ENCODE data around the gene FAHD2A.
A peak's percentile ranks its signal among the peaks of the same experiment; 100 is the strongest.
"Not testable (repeated sequence)": the region's sequence is repeated elsewhere in the genome, so short reads cannot be mapped to it uniquely, and the experiment has no call there.

FAHD2A gene

DNA sequence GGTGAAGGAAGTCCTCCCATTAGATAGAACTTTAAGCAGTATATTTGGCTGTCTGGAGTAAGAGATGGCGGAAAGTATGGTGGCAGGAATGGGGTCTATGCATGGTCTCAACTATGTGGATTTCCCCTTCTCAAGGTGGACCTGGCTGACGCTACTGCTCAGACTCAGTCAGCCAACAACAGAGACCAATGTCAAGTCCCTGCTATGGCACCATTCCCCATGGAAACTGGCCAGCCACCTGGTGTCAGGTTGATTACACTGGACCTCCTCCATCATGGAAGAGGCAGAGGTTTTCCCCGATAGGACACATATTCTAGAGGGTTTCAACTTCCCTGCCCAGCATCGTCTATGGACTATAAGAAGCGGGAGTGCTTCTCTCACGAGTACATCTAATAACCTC lies 8.6 kb upstream of the FAHD2A start:
- H3K4me3 ChIP-seq (ENCODE audit: low read length), result no peak overlapping the region
- no peak overlapping the region for H3K9ac ChIP-seq (ENCODE audit: low read length)
- no peaks in the 10 kb centered on the region for H3K9me3 ChIP-seq (ENCODE audit: control insufficient read depth, low read depth, low read length)
- H3K27me3 ChIP-seq (ENCODE audit: control insufficient read depth, insufficient read depth, low read length), result no peaks in the 10 kb centered on the region
- no peaks in the 10 kb centered on the region for H3K36me3 ChIP-seq (ENCODE audit: control insufficient read depth, low read depth, low read length)
- no peak overlapping the region for H3K27ac ChIP-seq (ENCODE audit: low read length)
- H3K4me1 ChIP-seq (ENCODE audit: control insufficient read depth, low read depth, low read length), result peaks cover 4% of the 10 kb centered on the region

GRCh38 chr2:95399061-95399460 lies 3.4 kb upstream of the FAHD2A start:
- H3K36me3 ChIP-seq (ENCODE audit: control insufficient read depth, low read depth, low read length), result no peaks in the 10 kb centered on the region
- peaks cover 6% of the 10 kb centered on the region for H3K4me1 ChIP-seq (ENCODE audit: control insufficient read depth, low read depth, low read length)
- no peak overlapping the region for H3K9ac ChIP-seq (ENCODE audit: low read length)
- no peaks in the 10 kb centered on the region for H3K27me3 ChIP-seq (ENCODE audit: control insufficient read depth, insufficient read depth, low read length)
- H3K27ac ChIP-seq (ENCODE audit: low read length), result no peak overlapping the region
- no peak overlapping the region for H3K4me3 ChIP-seq (ENCODE audit: low read length)
- H3K9me3 ChIP-seq (ENCODE audit: control insufficient read depth, low read depth, low read length), result no peaks in the 10 kb centered on the region

GRCh38 chr2:95401480-95401879 lies 1.0 kb upstream of the FAHD2A start:
- peak overlapping the region; percentile 93 for H3K4me3 ChIP-seq (ENCODE audit: low read length)
- no peaks in the 10 kb centered on the region for H3K9me3 ChIP-seq (ENCODE audit: control insufficient read depth, low read depth, low read length)
- H3K27me3 ChIP-seq (ENCODE audit: control insufficient read depth, insufficient read depth, low read length), result no peaks in the 10 kb centered on the region
- peaks cover 6% of the 10 kb centered on the region for H3K4me1 ChIP-seq (ENCODE audit: control insufficient read depth, low read depth, low read length)
- H3K36me3 ChIP-seq (ENCODE audit: control insufficient read depth, low read depth, low read length), result no peaks in the 10 kb centered on the region
- no peak overlapping the region for H3K27ac ChIP-seq (ENCODE audit: low read length)
- no peak overlapping the region for H3K9ac ChIP-seq (ENCODE audit: low read length)

GRCh38 chr2:95402004-95402369 lies 521 bp upstream of the FAHD2A start:
- not testable (repeated sequence) for H3K27me3 ChIP-seq (ENCODE audit: control insufficient read depth, insufficient read depth, low read length); H3K36me3 ChIP-seq (ENCODE audit: control insufficient read depth, low read depth, low read length); H3K27ac ChIP-seq (ENCODE audit: low read length); H3K9me3 ChIP-seq (ENCODE audit: control insufficient read depth, low read depth, low read length); H3K4me1 ChIP-seq (ENCODE audit: control insufficient read depth, low read depth, low read length)
- H3K9ac ChIP-seq (ENCODE audit: low read length), result peak overlapping the region; percentile 84
- peak overlapping the region; percentile 93 for H3K4me3 ChIP-seq (ENCODE audit: low read length)

DNA sequence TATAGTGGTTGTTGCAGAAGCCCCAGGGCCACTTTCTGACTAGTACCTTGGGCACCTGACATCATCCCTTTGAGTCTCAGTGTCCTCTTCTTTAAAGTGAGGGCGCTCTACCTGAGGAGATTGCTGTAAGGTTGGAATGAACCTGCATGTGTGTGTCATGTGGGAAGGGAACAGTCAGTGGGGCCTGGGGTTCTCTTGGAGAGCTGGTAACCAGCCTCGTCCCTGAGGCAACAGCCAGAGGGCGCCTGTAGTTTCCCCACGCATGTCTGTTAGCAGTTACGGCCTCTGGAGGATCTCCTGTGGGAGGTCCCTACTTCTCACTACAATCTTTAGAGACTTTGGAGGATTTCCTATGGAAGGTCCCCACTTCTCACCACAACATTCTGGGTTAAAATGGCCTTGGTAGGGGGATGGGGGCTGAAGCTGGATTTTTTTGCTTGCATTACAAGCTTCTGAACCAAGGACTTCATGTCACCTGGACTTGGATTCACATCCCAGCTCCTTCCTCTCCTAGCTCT lies 755 bp downstream of the FAHD2A start:
- peak overlapping the region; percentile 93 for H3K4me3 ChIP-seq (ENCODE audit: low read length)
- H3K9ac ChIP-seq (ENCODE audit: low read length), result peak overlapping the region; percentile 84
- H3K36me3 ChIP-seq (ENCODE audit: control insufficient read depth, low read depth, low read length); H3K4me1 ChIP-seq (ENCODE audit: control insufficient read depth, low read depth, low read length); H3K27me3 ChIP-seq (ENCODE audit: control insufficient read depth, insufficient read depth, low read length); H3K9me3 ChIP-seq (ENCODE audit: control insufficient read depth, low read depth, low read length); H3K27ac ChIP-seq (ENCODE audit: low read length): not testable (repeated sequence)

- H3K9me3 ChIP-seq (ENCODE audit: control insufficient read depth, low read depth, low read length); H3K36me3 ChIP-seq (ENCODE audit: control insufficient read depth, low read depth, low read length); H3K27ac ChIP-seq (ENCODE audit: low read length); H3K4me1 ChIP-seq (ENCODE audit: control insufficient read depth, low read depth, low read length); H3K27me3 ChIP-seq (ENCODE audit: control insufficient read depth, insufficient read depth, low read length): not testable (repeated sequence)
- Histone ChIP-seq H3K4me3 (ENCODE audit: low read length) (peak overlapping the region; percentile 93), H3K9ac (ENCODE audit: low read length) (peak overlapping the region; percentile 84)
Measured at GRCh38 chr2:95403824-95404223, 1.3 kb downstream of the FAHD2A start.

DNA sequence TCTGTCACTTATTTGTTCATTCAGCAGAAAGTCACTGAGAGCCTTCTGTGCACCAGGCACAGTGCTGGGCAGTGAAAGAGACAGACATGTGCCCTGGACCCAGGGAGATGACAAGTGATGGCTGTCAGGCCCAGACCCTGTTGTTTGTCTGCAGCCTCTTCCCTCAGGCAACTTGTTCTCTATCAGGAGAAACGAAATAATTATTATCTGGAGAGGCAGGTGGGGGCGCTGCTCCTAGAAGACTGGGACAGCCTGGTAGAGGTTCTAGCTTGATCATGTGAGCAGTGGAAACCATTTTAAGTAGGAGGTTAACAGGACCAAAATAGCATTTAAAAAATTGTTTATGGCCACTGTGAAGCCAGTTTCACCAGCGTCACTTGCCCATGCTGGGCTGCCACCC lies 2.2 kb downstream of the FAHD2A start:
- H3K4me1 ChIP-seq (ENCODE audit: control insufficient read depth, low read depth, low read length); H3K4me3 ChIP-seq (ENCODE audit: low read length); H3K36me3 ChIP-seq (ENCODE audit: control insufficient read depth, low read depth, low read length); H3K27me3 ChIP-seq (ENCODE audit: control insufficient read depth, insufficient read depth, low read length); H3K27ac ChIP-seq (ENCODE audit: low read length); H3K9me3 ChIP-seq (ENCODE audit: control insufficient read depth, low read depth, low read length); H3K9ac ChIP-seq (ENCODE audit: low read length): not testable (repeated sequence)

DNA sequence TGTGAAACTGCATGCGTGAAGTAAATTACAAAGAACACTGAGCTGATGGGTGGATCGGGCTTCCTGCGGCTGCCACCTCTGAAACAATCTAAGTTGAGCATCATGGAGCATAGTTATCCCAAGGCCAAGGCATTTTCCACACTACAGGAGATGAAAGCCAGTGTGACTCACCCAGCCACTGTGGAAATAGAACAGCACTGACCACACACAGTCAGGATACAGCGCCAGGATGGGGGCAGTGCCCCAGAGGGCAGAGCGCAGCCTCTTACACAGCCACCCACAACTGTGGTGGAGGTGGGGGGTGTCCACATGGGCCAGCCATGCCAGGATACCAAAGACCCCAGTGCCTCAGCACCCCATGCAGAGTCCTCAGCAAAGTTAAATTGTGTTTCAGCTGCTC lies 8.7 kb downstream of the FAHD2A start:
- not testable (repeated sequence) for H3K4me1 ChIP-seq (ENCODE audit: control insufficient read depth, low read depth, low read length); H3K9ac ChIP-seq (ENCODE audit: low read length); H3K9me3 ChIP-seq (ENCODE audit: control insufficient read depth, low read depth, low read length); H3K4me3 ChIP-seq (ENCODE audit: low read length); H3K36me3 ChIP-seq (ENCODE audit: control insufficient read depth, low read depth, low read length); H3K27me3 ChIP-seq (ENCODE audit: control insufficient read depth, insufficient read depth, low read length); H3K27ac ChIP-seq (ENCODE audit: low read length)

DNA sequence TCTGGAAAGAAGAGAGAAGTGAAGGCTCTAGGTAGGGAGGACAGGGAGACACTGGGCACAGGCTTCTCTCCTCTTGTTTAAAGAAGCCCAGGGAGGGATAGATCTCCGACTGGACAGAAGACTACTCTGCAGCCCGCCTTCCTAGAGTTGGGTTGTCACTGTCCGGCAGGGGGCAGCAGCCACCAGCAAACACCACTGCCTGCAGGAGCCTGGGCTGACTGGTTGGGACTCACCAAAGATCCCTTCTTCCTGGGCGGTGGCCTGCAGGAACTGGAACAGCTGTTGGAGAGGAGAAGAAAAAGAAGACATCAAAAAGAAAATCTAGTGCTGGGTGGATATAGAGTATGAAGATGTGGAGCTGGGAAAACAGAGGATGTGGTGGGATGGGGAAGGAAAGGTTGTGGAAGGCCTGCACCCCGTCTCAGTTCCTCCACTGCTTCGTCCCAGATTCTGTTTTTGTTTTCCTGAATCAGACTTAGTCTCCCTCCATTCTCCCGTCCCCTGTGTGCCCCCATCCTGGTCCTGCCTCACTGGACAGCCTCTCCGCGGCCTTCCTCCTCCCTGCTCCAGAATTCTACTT lies 11.6 kb downstream of the FAHD2A start:
- H3K27ac ChIP-seq (ENCODE audit: low read length); H3K36me3 ChIP-seq (ENCODE audit: control insufficient read depth, low read depth, low read length); H3K27me3 ChIP-seq (ENCODE audit: control insufficient read depth, insufficient read depth, low read length); H3K9me3 ChIP-seq (ENCODE audit: control insufficient read depth, low read depth, low read length); H3K9ac ChIP-seq (ENCODE audit: low read length); H3K4me3 ChIP-seq (ENCODE audit: low read length); H3K4me1 ChIP-seq (ENCODE audit: control insufficient read depth, low read depth, low read length): not testable (repeated sequence)

DNA sequence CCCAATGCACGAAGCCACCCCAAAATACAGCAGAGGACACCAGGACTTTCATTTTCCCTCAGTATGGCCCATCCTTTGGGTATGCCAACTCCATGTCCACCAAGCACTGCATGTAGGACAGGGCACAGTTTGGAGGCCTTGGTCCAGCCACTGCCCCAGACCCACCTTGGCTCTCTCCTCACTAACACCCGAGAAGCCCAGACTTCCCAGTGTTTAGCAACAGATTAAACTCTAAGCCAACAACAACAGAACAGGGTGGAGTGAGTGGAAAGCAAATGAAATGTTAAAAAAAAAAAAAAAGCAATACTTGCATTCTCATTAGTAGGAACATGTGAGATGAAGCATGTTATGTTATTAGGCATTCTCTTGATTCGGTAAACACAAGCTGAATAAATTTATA lies 12.6 kb downstream of the FAHD2A start:
- not testable (repeated sequence) for H3K9ac ChIP-seq (ENCODE audit: low read length); H3K4me3 ChIP-seq (ENCODE audit: low read length); H3K9me3 ChIP-seq (ENCODE audit: control insufficient read depth, low read depth, low read length); H3K27ac ChIP-seq (ENCODE audit: low read length); H3K4me1 ChIP-seq (ENCODE audit: control insufficient read depth, low read depth, low read length); H3K36me3 ChIP-seq (ENCODE audit: control insufficient read depth, low read depth, low read length); H3K27me3 ChIP-seq (ENCODE audit: control insufficient read depth, insufficient read depth, low read length)

DNA sequence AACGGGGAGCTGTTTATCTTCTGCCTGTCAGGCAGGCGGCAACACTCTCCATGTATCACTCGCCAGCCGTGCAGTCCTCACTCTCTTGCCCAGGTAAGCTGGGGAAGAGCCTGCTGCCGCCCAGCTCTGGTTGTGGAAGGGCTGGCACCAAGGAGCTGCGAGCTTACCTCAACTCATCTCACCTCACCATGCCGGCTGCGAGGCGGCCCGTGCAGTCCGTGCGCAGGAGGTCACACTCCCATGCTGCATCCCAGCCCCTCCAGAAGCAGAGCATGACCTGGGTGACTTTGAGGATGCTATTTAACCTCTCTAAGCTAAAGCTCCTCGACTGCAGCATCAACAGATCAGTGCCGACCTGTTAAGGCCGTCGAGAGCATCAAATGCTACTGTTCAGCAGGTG lies 13.1 kb downstream of the FAHD2A start:
- H3K4me1 ChIP-seq (ENCODE audit: control insufficient read depth, low read depth, low read length); H3K9ac ChIP-seq (ENCODE audit: low read length); H3K27ac ChIP-seq (ENCODE audit: low read length); H3K4me3 ChIP-seq (ENCODE audit: low read length); H3K36me3 ChIP-seq (ENCODE audit: control insufficient read depth, low read depth, low read length); H3K27me3 ChIP-seq (ENCODE audit: control insufficient read depth, insufficient read depth, low read length); H3K9me3 ChIP-seq (ENCODE audit: control insufficient read depth, low read depth, low read length): not testable (repeated sequence)

DNA sequence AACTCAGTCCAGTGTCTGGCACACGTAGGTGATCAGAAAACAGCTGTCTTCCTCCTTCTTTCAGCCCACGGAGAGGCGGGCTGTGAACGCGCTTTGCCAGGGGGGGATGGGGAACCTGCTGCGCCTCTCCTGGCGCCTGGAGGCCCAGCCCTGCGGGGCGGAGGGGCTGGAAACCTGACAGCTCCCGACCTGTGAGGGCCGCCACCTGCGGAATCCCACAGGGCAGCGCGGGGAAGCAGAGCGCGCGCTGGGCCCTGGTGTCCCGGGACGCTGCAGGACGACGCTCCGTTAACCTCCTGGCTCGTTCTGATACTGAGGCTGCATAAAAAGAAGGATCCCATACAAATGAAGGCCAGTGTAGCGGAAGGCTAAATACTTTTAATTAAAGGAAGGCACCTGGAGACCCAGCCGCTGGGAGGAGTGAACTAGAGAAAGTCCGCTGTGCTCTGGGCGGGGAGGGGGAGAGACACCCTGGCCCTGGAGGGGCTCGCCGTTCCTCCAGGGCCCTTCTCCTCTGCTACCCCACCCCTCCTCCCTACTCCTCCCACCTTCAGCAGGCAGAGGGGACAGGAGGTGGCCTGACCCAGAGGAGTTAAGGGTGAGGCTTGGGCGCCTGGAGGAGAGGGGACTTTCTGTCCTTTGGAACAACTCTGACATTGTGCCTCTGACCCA lies 24.8 kb downstream of the FAHD2A start:
- H3K9ac ChIP-seq (ENCODE audit: low read length); H3K36me3 ChIP-seq (ENCODE audit: control insufficient read depth, low read depth, low read length); H3K4me1 ChIP-seq (ENCODE audit: control insufficient read depth, low read depth, low read length); H3K9me3 ChIP-seq (ENCODE audit: control insufficient read depth, low read depth, low read length); H3K27ac ChIP-seq (ENCODE audit: low read length); H3K4me3 ChIP-seq (ENCODE audit: low read length); H3K27me3 ChIP-seq (ENCODE audit: control insufficient read depth, insufficient read depth, low read length): not testable (repeated sequence)
